Fibroblast of skin of back (primary cell): ENCODE results near the gene FAM169A.
A peak's percentile ranks its signal among the peaks of the same experiment; 100 is the strongest.
"Not testable (repeated sequence)": the region's sequence is repeated elsewhere in the genome, so short reads cannot be mapped to it uniquely, and the experiment has no call there.

Experiments used
- DNase-seq: peaks from one replicate; pipeline ENCODE4 v3.0.0-alpha.2; 2013

Gene FAM169A

DNA sequence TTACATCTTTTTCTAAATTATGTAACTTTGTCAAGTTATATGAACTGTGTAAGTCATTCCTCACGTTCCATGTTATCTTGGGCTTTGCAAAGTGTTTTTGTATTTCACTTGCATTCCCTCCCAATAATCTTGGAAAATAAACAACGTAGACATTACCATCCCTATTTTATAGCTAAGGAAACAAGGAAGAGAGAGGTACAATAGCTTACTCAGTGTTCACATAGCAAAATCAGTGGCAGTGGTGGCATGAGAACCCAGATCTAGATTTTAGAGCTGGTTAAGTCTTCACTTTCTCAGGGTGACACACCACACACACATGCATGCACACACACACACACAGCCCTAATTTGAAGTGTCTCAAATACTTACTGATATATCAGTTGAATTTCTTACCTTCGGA, 65.0 kb downstream of the FAM169A start:
- DNase-seq, result no peak

DNA sequence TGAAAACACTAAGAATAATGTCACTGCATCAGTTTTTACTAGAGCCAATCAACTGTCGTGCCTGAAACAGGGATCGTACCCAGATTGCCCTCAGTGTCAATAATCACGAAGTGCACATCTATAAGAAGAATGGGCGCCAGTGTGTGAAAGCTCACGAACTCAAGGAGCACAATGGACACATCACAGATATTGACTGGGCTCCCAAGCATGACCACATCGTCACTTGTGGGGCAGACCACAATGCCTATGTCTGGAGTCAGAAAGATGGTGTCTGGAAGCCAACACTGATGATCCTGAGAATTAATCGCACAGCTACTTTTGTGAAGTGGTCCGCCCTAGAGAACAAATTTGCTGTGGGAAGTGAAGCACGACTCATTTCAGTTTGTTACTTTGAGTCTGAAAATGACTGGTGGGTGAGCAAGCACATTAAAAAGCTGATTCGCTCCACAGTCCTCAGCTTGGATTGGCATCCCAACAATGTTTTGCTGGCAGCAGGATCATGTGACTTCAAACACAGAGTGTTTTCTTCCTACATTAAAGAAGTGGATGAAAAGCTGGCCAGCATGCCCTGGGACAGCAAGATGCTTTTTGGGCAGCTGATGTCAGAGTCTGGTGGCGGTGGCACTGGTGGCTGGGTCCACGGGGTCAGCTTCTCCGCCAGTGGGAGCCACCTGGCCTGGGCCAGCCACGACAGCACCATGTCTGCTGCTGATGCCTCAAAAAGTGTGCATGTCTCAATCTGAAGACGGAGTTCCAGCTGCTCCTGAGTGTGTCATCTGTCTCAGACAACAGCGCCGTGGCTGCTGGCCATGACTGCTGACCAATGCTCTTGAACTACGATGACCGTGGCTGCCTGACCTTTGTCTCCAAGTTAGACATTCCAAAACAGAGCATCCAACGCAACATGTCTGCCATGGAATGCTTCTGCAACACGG, 66.9 kb downstream of the FAM169A start:
- peak; percentile 28 for DNase-seq

DNA sequence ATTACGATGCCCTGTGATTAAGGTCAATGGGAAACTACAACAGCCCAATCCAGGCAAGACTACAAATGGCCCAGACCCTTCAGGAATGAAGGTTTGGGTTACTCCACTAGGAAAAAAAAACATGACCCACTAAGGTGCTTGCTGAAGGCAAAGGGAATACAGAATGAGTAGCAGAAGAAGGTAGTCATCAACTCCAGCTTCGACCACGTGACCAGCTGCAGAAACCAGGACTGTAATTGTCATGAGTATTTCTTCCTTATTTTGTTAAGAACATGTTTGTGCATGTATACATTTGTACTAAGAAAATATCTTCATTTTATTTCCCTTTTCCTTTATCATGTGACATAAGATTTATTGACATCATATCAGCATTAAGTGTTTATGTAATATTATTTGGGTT, 74.5 kb downstream of the FAM169A start:
- not testable (repeated sequence) for DNase-seq

DNA sequence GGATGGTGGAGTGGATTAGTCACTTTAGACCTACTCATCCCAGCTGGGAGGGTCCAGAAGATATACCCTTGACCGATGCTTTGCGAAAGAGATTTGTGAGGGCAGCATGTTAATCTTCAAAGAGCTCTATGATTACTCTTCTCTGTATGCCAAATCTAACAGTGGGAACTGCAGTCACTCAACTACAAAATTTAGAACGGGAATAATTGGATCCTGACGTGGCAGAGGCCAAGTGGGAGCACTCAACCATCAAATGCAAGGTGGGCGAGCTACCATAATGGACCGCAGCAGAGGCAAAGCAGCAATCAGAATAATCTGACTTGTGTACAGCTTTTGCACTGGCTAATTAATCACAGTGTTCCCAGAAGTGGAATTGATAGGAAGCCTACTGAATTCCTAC, 78.8 kb downstream of the FAM169A start:
- DNase-seq, result no peak

DNA sequence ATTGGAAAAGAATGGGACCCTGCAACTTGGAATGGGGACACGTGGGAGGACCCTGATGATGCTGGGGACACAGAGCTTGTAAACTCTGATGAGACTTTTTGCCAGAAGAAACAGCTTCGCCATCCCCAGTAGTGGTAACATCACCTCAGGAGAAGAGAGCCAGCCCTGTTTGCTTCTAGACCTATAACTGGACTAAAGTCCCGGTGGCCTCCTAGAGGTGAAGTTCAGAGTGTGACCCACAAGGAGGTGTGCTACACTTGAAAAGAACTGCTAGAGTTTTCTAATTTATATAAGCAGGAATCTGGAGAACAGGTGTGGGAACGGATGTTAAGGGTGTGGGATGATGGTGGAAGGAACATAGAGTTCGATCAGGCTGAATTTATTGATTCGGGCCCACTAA, 79.3 kb downstream of the FAM169A start:
- no peak for DNase-seq

DNA sequence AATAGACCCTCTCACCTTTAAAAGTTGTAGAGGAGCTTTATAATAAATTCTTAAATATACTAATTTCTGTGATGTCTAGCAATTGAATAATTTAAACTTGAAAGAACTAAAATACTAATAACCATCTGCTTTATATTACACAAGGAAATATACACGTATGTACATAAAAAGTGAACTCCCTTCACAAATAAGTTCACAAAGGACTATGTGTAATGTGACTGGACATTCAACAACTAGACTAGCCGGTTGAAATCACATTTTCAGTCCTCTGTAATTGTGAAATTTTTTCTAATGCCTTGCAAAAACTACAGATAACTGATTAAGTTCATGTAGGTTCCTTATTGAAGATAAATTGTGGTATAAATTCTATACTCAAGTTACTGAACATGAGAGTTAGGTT, 87.6 kb downstream of the FAM169A start:
- DNase-seq, result no peak

DNA sequence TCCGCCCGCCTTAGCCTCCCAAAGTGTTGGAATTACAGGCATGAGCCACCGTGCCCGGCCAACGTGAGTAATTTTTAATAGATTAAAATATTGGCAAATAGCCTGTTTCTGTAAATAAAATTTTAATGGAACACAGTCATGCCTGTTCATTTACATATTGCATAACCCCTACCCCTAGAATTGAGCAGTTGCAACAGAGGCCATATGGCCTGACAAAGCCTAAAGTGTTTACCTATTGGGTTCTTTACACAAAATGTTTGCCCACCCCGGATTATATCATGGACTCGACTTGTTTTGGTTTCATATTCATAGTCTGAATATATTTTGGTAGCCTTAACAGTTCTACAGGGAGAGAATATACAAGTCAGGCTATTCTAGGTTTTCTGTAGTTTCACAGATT, 93.8 kb downstream of the FAM169A start:
- DNase-seq, result no peak

DNA sequence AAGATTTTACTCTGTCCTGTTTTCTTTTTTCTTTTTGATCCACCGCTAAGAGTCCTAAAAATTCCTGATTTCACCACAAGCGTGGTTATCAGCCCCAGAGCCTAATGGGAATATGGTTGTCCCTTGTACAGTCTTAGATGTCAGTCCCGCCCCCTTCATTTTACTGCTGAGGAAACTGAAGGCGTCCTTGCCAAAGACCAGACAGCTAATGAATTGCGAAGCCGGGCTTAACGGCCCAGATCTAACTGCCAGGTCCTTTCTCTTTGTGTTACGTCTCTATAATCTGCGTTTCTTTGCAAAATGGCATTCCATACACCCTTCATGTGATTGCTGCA, 98.6 kb downstream of the FAM169A start:
- DNase-seq, result peak; percentile 37

DNA sequence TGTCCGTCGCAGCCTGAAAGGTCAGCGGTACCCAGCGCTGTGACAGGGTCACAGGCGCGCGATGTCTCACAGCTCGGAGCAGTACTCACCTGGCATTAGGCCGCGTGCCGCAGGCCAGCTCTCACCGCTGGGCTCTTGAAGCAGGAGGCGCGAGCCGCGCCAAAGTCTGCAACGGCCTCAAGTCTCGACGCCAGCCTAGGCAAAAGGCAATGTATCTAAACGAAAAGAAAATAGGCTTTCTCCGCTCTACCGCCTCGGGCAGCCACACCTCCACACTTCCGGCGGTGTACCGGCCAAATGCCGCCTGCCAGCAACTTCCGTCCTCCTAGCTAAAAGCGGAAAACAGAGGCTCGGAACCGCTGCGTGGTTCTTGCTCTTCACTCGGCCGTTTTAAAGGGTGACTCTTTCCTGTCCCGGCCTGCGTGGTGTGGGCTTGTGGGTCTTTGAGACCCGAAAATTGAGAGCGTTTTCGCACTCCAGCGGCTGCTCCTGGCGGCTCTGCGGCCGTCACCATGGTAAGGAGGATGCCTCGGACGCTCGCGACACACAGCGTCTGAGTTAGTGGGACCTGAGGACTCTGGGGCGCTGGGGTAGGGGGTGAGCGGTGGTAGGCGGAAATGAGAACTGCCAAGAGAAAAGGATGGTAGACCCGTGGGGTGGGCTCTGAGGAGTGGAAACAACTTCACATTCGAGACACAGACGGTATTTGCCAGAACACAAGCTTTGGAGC, 99.2 kb downstream of the FAM169A start, which contains the start of the genes GFM2 and NSA2:
Gene GFM2 (minus strand): TSS at position 269 of the 730 bp plus-strand sequence. CDS start 3,375 bp downstream, outside the sequence.
Gene NSA2 (plus strand): TSS at position 401 of the 730 bp plus-strand sequence. CDS start 112 bp downstream, at position 513.
- DNase-seq, result peak; percentile 92

DNA sequence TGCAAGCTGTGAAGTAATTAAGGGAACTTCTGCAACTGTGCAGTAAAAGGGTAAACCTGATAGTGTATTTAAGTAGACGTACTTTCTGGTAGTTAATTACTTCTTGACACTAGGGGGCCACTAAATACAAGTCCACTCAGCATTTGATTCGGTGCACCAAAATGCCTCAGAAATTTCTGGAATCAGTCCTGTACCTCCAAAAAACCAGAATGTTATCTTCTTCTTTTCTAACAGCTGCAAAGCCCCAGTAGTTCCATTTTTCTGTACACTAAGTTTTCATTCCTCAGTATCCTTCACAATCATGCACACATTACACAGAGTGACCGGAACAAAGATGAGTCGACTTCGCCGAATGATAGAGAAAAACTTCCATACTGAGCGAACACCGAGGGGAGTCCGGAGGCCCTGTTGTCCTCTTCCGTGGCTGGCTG, 99.8 kb downstream of the FAM169A start:
- peak; percentile 57 for DNase-seq

DNA sequence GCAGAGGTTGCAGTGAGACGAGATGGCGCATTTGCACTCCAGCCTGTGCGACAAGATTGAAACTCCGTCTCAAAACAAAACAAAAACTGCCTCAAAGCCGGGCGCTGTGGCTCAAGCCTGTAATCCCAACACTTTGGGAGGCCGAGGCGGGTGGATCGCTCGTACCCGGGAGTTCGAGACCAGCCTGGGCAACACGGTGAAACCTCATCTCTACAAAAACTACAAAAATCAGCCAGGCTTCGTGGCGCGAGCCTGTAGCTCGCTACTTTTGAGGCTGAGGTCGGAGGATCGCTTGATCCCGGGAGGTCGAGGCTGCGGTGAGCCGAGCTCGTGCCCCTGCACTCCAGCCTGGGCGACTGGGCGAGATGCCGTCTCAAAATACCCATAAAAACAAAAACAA, 100.3 kb downstream of the FAM169A start:
- no peak for DNase-seq

DNA sequence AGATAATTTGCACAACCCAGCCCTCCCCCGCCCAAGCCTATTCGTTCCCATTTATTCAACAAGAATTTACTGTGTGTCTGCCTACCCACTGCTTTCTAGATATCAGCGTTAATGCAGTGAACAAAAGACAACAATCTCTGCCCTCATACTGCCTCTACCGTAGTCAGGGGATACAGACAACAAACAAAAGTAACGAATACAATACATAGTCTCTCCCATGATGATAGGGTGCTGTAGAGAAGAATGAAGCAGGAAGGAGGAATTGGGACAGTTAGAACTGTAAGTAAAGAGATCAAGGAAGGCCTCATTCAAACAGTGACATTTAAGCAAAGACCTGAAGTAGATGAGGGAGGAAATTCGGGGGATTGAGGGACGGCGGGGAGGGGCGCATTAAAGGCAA, 101.0 kb downstream of the FAM169A start:
- no peak for DNase-seq

DNA sequence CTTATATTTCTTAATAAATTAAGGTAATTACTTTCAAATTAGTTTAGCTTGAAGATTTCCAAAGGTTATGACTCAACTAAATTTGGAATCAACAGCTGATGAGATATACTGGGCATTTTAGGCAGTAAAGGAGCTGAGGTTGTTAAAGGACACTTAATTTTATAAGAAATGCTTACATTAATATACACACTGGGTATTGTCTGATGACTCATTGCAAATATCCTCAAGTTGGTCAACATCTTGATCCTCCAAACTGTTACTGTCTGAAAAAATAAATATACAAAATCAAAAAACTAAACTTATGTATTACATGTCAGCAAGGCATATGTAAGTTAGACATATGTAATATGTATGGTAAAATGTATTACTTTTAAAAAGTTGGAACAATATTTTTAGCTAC, 102.7 kb downstream of the FAM169A start:
- DNase-seq, result no peak

DNA sequence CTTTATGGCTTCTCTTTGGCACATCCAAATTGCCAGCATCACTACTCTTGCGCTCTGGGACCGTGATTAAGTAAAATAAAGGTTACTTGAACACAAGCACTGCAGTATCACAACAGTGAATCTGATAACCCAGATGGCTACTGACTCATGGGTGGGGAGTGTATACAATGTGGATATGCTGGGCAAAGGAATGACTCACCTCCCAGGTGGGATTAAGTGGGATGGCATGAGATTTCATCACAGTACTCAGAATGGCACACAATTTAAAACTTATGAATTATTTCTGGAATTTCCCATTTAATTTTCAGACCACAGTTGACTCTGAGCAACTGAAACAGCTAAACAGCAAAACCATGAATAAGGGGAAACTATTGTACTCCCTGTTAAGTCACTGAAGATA, 103.6 kb downstream of the FAM169A start:
- peak; percentile 55 for DNase-seq

DNA sequence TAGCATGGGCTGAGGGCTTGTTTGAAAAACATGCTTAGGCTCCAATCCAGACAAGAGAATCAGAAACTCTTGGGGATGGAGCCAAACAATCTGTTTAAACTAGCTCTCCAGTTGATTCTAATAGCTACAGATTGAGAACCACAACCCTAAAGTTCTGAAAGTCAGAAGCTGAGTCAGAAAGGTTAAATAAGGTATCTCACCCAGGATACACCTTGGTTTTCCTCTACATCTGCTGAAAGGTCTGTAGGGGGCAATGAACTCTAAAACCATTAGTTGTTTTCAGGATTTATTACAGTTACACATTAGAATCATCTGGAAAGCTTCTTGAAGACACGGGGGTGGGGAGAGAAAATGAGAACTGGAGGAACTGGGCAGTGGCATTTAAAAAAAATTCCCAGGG, 104.9 kb downstream of the FAM169A start:
- DNase-seq, result no peak

DNA sequence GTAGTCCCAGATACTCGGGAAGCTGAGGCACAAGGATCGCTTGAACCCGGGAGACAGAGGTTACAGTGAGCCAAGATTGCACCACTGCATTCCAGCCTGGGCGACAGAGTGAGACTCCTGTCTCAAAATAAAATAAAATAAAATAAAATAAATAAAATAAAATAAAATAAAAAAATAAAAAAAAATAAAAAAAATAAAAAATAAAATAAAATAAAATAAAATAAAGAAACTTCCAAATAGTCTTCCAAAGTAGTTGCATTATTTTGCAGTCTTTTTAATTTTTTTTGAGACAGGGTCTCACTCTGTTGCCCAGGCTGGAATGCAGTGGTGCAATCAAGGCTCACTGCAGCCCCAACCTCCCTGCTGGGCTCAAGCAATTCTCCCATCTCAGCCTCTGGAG, 117.4 kb downstream of the FAM169A start:
- not testable (repeated sequence) for DNase-seq

DNA sequence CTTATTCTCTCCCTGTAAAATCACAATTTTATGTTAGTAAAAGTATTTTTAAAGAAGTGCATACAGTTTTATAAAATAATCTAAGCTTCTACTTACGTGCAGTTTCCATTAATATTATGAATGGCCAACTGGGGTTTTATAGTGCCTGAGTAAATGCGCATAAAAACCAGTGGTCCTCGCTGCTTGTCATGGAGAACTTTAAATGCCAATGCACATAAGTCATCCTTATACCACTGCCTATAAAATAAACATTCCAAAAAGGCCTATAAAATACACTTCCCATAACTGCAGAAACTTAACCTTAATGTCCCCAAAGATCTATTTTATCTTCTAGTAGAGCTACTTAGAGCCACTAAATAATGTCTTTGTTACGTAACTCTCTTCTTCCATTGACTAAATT, 127.8 kb downstream of the FAM169A start:
- DNase-seq, result peak; percentile 14

DNA sequence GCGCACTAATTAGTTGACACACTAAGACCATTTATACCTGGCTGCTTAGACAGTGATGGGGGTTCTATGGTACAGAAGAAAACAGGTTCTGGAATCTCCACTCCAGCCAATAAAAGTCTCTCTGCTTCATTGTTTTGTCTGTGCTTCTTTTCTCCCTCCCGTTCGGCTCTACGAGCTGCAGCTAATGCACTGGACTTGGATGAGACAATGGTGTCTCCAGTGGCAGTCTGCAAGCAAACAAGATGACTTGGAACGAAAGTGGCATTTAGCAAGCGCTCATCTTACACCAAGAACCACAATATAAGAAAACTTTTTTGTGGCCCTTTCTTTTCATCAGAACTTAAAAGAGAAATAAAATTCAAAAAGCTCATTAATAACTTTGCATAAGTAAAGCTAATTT, 129.4 kb downstream of the FAM169A start:
- DNase-seq, result no peak
